OCI-LY7 (cell line): ENCODE results near the gene EPSTI1. TPM values are rescaled to one million over a fixed set of nuclear protein-coding genes. Genes with fewer than 3 reads are reported as not detected.

ENCODE experiments used
- BruUV-seq: library from RNA; stranded (reverse); fragments of 400-500 nt; replicated peaks from 2 replicates; lab custom pipeline; 2021; lab: Mats Ljungman, UMichigan
- CTCF ChIA-PET: fragments of 300-600 bp; sonication (Branson Sonifier 250); formaldehyde crosslinking; loops from one replicate; lab custom pipeline; 2022; ENCODE audit warnings: antibody characterized with exemption; ENCODE audit not compliant: unreplicated experiment; lab: Charles Lee
- POLR2A ChIA-PET: fragments of 300-600 bp; sonication (Branson Sonifier 250); formaldehyde crosslinking; loops from one replicate; lab custom pipeline; 2022; ENCODE audit warnings: antibody characterized with exemption; lab: Charles Lee
- DNase-seq: peaks from one replicate; pipeline ENCODE4 v3.0.0-alpha.2; 2015; ENCODE audit warnings: low spot score
- H2AFZ ChIP-seq: fragments of 200-600 bp; sonication (generic), shearing (Covaris generic); 2 replicates; pipeline ENCODE4 v1.6.1; 2014; ENCODE audit warnings: mild to moderate bottlenecking, antibody characterized with exemption, low read length, moderate library complexity
- H3K27ac ChIP-seq: fragments of 200-600 bp; sonication (generic); 2 replicates; pipeline ENCODE4 v1.5.1; 2014; ENCODE audit warnings: mixed run types, low read depth, mild to moderate bottlenecking, moderate library complexity, low read length, inconsistent platforms; ENCODE audit not compliant: poor library complexity, severe bottlenecking
- H3K36me3 ChIP-seq: fragments of 200-600 bp; sonication (generic); 2 replicates; pipeline ENCODE4 v1.6.1; 2014; ENCODE audit warnings: mild to moderate bottlenecking, antibody characterized with exemption, low read length, moderate library complexity, mixed read lengths; ENCODE audit not compliant: insufficient read depth
- H3K4me1 ChIP-seq: fragments of 200-600 bp; sonication (generic); 2 replicates; pipeline ENCODE4 v1.5.1; 2014; ENCODE audit warnings: mild to moderate bottlenecking, low read length; ENCODE audit not compliant: insufficient read depth, poor library complexity, severe bottlenecking
- H3K4me2 ChIP-seq: fragments of 200-600 bp; sonication (generic); 2 replicates; pipeline ENCODE4 v1.6.1; 2014; ENCODE audit warnings: mild to moderate bottlenecking, low read length
- H3K4me3 ChIP-seq: fragments of 200-600 bp; sonication (generic); 2 replicates; pipeline ENCODE4 v1.5.1; 2014; ENCODE audit warnings: mild to moderate bottlenecking, low read depth, low read length; ENCODE audit not compliant: poor library complexity, severe bottlenecking
- H3K79me2 ChIP-seq: fragments of 200-600 bp; sonication (generic); 2 replicates; pipeline ENCODE4 v1.6.1; 2016; ENCODE audit warnings: low read depth, mild to moderate bottlenecking, low read length, moderate library complexity, mixed read lengths; ENCODE audit not compliant: insufficient read depth
- H3K9me2 ChIP-seq: fragments of 200-600 bp; sonication (generic); 2 replicates; pipeline ENCODE4 v1.6.1; 2016; ENCODE audit warnings: mild to moderate bottlenecking, low read length, mixed read lengths; ENCODE audit not compliant: insufficient read depth
- H3K9me3 ChIP-seq: fragments of 200-600 bp; sonication (generic); 2 replicates; pipeline ENCODE4 v1.6.1; 2014; ENCODE audit warnings: mild to moderate bottlenecking, mixed run types, low read length, mixed read lengths
- H4K20me1 ChIP-seq: fragments of 200-600 bp; sonication (generic); 2 replicates; pipeline ENCODE4 v1.6.1; 2014; ENCODE audit warnings: mild to moderate bottlenecking, antibody characterized with exemption, low read length, moderate library complexity, mixed read lengths; ENCODE audit not compliant: insufficient read depth
- CTCF ChIP-seq: fragments of 200-600 bp; sonication (generic); conservative IDR thresholded peaks from 2 replicates; pipeline ENCODE4 v1.5.1; 2014; ENCODE audit warnings: mild to moderate bottlenecking, antibody characterized with exemption, low read length, moderate library complexity, mixed read lengths
- EZH2phosphoT487 ChIP-seq: fragments of 200-600 bp; sonication (generic); IDR thresholded peaks from 2 replicates; pipeline ENCODE4 v1.6.1; 2018; ENCODE audit warnings: low read depth, borderline replicate concordance, mild to moderate bottlenecking, mixed run types, antibody characterized with exemption, low read length, moderate library complexity, mixed read lengths
- intact Hi-C: fragments of 100-400 bp; cut with micrococcal nuclease; formaldehyde crosslinking; loops from one replicate; pipeline ENCODE4 v1.10.0; 2022; ENCODE audit not compliant: unreplicated experiment
- total RNA-seq, 2 experiments: library from RNA; depleted of rRNA in 1 of 2; stranded (reverse); fragments of >200 nt in 1 of 2; shearing (Covaris generic) in 1 of 2; gene quantifications; 2 replicates each; pipeline ENCODE4 v1.2.3, GENCODE V29; 2014 to 2022

The EPSTI1 gene
- total RNA-seq, 2 experiments from 2014 or later, result 0.49 to 2.1 TPM

GRCh38 chr13:42971691-42972347, 20.2 kb downstream of the EPSTI1 start:
- H3K4me1 ChIP-seq, result no peaks in the 10 kb centered on the region
- no peaks in the 10 kb centered on the region for H3K9me3 ChIP-seq
- TF ChIP-seq EZH2phosphoT487, result no peak
- TF ChIP-seq CTCF, result no peak
- intact Hi-C loops, result loop anchor here (5.0 kb wide), 1 partner anchor 895 kb away; no protein-coding TSS in a partner anchor
- H3K27ac ChIP-seq, result no peak overlapping the region
- POLR2A ChIA-PET, result interaction anchor here (0.8 kb wide), 1 partner anchor 104 kb away, joined by 3 read pairs; no protein-coding TSS in a partner anchor
- H3K4me2 ChIP-seq, result peak overlapping the region; percentile 26; the same call in 1 of the 2 replicates
- no peaks in the 10 kb centered on the region for H3K36me3 ChIP-seq
- DNase-seq, result no peak
- CTCF ChIA-PET, result no interaction called here
- H3K79me2 ChIP-seq, result no peaks in the 10 kb centered on the region
- H2AFZ ChIP-seq, result peak overlapping the region; percentile 34; the same call in 1 of the 2 replicates
- H3K9me2 ChIP-seq, result no peaks in the 10 kb centered on the region
- BruUV-seq, result no TSS peak
- H3K4me3 ChIP-seq, result no peak overlapping the region
- H4K20me1 ChIP-seq, result no peaks in the 10 kb centered on the region

- Histone ChIP-seq H3K9me3 (no peaks in the 10 kb centered on the region), H3K4me1 (no peaks in the 10 kb centered on the region), H3K36me3 (no peaks in the 10 kb centered on the region), H3K9me2 (no peaks in the 10 kb centered on the region), H3K4me3 (no peak overlapping the region), H4K20me1 (no peaks in the 10 kb centered on the region), H2AFZ (peak overlapping the region; percentile 34; the same call in 1 of the 2 replicates), H3K27ac (no peak overlapping the region), H3K4me2 (peak overlapping the region; percentile 26; the same call in 1 of the 2 replicates), H3K79me2 (no peaks in the 10 kb centered on the region)
- peak; percentile 65 for DNase-seq
- CTCF ChIA-PET, result no interaction called here
- POLR2A ChIA-PET, result no interaction called here
- intact Hi-C loops, result loop anchor here (5.0 kb wide), 1 partner anchor 896 kb away; no protein-coding TSS in a partner anchor
- BruUV-seq, result no TSS peak
- peak; percentile 85 for TF ChIP-seq CTCF
- TF ChIP-seq EZH2phosphoT487, result no peak
Measured at GRCh38 chr13:42970824-42971690, 21.0 kb downstream of the EPSTI1 start.
